ENCODE results near the gene SMC5.

GRCh38 chr9:70218767-70219166, 40.0 kb upstream of the SMC5 start:
- TF ChIP-seq CTCF (IDR thresholded peaks at IDR 0.05; ENCODE audit: insufficient read depth, low read depth, low read length) (no peak), EZH2 (IDR thresholded peaks at IDR 0.05; ENCODE audit: insufficient read depth, low read length) (no peak)
